IPS-18c (cell line): ENCODE measurements around the gene SPATC1L.
"Not testable (repeated sequence)": the region's sequence is repeated elsewhere in the genome, so short reads cannot be mapped to it uniquely, and the experiment has no call there.

Experiments
- H3K4me3 ChIP-seq: 2 replicates; pipeline ENCODE4 v1.7.0; 2013; ENCODE audit warnings: low read depth, mild to moderate bottlenecking, low read length, moderate library complexity; ENCODE audit not compliant: insufficient read depth
- H3K9me3 ChIP-seq: one replicate; pipeline ENCODE4 v1.6.1; 2013; ENCODE audit warnings: mild to moderate bottlenecking, low read length, moderate library complexity; ENCODE audit not compliant: control insufficient read depth, insufficient read depth

The SPATC1L gene

GRCh38 chr21:46176443-46177129, 7.7 kb downstream of the SPATC1L start:
- not testable (repeated sequence) for H3K9me3 ChIP-seq

GRCh38 chr21:46173573-46173972, 10.7 kb downstream of the SPATC1L start:
- H3K9me3 ChIP-seq, result no peaks in the 10 kb centered on the region
- no peak overlapping the region for H3K4me3 ChIP-seq

More at GRCh38 chr21:46176443-46177129, 7.7 kb downstream of the SPATC1L start:
- H3K4me3 ChIP-seq, result not testable (repeated sequence)

DNA sequence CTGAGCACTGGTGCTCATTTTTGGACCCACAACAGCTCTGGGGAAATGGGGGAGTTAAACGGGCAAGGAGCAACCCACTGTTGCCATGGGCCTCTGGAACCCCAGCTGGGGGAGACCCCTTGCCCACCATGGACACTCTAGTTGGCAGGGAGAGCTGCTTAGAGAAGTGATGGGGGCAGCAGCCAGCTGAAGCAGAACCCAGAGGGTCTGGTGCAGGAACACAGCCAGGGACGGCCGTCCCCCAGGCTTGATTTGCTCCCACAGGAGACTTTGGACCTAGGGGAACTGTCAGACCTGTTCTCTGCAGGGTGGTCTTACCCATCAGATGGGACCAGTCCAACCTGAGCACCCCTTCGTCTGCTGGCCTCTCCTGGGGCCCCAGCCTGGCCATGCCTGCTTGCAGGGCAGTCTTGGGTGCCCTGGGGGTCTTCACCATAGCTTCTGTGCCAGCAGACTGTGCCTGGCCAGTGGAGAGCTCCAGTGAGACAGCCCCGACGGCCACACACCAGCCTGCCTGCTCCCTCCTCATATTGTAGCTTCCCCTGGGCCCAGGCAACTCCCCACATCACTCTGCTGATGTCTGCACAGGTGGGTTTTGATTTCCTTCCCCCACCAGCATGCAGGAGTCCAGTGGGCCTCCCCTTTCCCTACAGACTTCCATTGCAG, 11.3 kb downstream of the SPATC1L start:
- Histone ChIP-seq H3K4me3 (no peak overlapping the region), H3K9me3 (no peaks in the 10 kb centered on the region)

DNA sequence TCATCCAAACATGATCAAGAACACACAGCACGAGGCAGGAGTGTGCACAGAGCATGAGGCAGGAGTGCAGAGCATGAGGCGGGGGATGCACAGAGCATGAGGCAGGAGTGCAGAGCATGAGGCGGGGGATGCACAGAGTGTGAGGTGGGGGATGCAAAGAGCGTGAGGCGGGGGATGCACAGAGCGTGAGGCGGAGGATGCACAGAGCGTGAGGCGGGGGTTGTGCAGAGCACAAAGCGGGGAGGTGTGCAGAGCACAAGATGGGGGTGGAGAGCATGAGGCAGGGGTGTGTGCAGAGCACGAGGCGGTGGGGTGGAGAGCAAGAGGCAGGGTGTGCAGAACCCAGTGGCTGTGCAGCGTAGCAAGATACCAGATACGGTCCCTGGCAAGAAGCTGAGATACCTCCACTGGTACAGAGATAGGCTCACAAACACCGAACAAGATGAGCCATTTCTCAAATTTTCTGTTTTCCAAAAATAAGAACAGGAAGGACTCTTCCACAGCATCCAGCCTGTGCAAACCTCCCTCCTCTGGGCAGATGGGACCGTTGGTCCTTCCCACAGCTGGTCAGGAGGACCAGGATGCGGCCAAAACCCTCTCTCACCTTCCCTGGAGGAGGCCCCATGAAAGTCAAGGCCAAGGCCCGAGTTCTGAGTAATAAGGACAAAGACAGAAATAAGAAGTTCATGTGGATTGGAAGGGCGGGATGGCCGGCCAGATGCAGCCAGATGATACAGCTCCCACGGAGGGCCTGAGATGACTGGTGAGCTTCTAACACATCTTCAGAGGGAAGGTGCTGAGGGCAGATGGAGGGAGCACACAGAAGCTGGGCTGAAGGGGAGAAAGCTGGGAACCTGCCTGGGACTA, 12.0 kb downstream of the SPATC1L start:
- Histone ChIP-seq H3K9me3 (no peaks in the 10 kb centered on the region), H3K4me3 (no peak overlapping the region)

DNA sequence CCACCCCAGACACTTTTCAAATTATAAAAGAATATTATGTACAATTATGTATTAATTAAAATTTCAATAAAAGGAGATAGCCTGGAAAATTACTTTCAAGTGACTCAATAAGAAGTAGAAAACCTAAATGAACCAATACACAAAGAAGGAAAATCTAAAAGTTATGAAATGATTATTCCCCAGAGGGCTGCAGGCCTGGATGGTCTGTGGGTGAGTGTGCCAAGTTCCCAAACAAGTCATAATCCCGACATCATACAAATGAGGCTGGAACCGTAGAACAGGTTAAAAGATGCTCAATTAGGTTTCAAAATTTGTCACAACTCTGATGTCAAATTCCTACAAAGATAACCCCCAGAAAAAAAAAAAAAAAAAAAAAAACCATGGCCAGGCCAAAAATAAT, 12.7 kb downstream of the SPATC1L start:
- H3K4me3 ChIP-seq, result no peak overlapping the region
- no peaks in the 10 kb centered on the region for H3K9me3 ChIP-seq

DNA sequence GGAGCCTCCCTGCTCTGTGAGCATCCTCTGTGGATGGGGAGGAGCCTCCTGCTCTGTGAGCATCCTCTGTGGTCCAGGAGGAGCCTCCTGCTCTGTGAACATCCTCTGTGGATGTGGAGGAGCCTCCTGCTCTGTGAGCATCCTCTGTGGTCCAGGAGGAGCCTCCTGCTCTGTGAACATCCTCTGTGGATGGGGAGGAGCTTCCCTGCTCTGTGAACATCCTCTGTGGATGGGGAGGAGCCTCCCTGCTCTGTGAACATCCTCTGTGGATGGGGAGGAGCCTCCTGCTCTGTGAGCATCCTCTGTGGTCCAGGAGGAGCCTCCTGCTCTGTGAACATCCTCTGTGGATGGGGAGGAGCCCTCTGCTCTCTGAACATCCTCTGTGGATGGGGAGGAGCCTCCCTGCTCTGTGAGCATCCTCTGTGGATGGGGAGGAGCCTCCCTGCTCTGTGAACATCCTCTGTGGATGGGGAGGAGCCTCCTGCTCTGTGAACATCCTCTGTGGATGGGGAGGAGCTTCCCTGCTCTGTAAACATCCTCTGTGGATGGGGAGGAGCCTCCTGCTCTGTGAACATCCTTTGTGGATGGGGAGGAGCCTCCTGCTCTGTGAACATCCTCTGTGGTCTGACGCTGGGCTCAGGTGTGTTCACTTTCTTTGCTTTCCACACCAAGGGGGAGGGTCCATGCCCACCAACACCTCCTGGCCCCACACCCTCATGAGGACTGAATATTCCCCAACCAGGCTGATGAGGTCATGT, 13.6 kb downstream of the SPATC1L start:
- not testable (repeated sequence) for H3K4me3 ChIP-seq, H3K9me3 ChIP-seq

GRCh38 chr21:46168659-46169386, 15.4 kb downstream of the SPATC1L start:
- H3K9me3 ChIP-seq, result no peaks in the 10 kb centered on the region
- H3K4me3 ChIP-seq, result no peak overlapping the region

DNA sequence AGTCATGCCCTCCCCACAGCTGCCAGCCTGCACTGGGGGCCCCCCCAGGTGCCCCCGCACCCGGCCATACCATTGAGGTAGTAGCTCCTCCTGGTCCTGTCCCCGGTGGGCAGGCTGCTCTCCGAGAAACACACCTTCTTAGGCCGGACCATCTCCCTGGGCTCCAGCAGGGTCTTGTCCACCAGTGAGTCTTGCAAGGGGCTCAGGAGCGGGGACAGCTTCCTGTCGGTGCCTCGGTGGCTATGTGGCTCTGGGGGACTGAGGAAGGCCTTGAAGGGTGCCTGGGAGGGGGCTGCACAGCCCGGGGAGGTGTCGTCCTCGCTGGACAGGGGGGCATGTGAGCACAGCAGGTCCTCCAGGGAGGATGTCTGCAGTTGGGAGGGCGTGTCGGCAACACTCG, 16.0 kb downstream of the SPATC1L start:
- Histone ChIP-seq H3K9me3 (no peaks in the 10 kb centered on the region), H3K4me3 (no peak overlapping the region)

GRCh38 chr21:46165098-46165497, 19.2 kb downstream of the SPATC1L start:
- H3K9me3 ChIP-seq, result peaks cover 7% of the 10 kb centered on the region
- no peak overlapping the region for H3K4me3 ChIP-seq

DNA sequence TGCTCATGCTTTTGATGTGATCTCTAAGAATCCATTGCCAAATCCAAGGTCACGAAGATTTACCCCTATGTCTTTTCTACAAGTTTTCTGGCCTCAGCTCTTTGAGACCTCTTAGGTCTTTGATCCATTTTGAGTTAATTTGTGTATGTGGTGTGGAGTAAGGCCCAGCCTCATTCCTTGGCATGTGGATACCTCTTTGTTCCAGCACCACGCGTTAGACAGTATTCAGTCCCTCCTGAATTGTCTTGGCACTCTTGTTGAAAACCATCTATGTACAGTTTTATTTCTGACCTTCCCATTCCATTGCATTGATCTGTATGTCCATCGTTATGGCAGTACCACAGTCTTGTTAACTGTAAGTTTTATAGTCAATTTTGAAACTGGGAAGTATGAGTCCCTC, 20.9 kb downstream of the SPATC1L start:
- Histone ChIP-seq H3K4me3 (no peak overlapping the region), H3K9me3 (peaks cover 7% of the 10 kb centered on the region)

- Histone ChIP-seq H3K9me3 (peaks cover 7% of the 10 kb centered on the region), H3K4me3 (no peak overlapping the region)
Observed at GRCh38 chr21:46161633-46162592, 22.3 kb downstream of the SPATC1L start.

DNA sequence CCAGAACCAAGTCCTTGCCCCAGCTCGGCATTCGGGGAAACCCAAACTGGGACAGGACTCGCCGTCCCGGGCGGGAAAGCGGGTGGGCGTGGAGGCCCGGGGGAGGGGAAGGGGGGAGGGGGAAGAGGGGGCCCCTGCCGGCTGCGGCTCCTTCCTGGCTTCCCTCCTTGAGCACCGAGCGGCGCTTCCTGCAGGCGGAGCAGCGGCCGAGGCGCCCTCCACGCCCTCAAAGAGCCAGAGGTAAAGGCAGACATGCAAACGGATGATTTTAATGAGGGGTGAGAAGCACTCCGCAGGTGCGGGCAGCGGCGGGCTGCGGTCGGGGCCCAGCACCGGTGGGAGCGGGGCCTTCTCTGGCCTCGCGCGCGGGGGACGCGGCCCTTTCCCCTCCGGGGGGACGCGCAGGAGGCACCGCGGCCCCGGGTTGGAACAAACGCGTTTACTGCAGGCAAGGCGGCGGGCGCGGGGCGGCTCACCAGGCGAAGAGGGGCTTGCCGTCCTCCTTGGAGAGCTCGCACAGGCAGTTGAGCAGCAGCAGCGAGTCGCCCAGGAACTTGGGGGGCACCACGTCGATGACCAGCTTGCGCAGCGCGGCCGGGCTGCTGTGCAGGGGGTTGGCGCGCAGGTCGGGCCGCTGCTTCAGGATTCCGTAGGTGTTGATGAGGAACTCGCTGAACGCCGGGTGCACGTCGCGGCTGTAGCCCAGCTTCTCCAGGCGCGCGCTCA, 23.2 kb downstream of the SPATC1L start:
- no peak overlapping the region; the same call in 1 of the 2 replicates for H3K4me3 ChIP-seq
- H3K9me3 ChIP-seq, result peaks cover 7% of the 10 kb centered on the region

DNA sequence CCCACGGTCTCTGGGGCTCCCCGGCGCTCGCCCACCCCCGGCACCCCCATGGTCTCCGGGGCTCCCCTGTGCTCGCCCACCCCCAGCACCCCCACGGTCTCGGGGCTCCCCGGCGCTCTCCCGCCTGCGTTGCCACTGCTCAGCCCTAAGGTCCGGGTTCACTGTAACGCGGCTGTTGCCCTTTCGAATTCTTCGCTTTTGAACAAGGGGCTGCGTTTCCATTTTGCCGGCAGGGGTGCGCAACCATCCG, 23.7 kb downstream of the SPATC1L start:
- peaks cover 7% of the 10 kb centered on the region for H3K9me3 ChIP-seq
- no peak overlapping the region for H3K4me3 ChIP-seq

DNA sequence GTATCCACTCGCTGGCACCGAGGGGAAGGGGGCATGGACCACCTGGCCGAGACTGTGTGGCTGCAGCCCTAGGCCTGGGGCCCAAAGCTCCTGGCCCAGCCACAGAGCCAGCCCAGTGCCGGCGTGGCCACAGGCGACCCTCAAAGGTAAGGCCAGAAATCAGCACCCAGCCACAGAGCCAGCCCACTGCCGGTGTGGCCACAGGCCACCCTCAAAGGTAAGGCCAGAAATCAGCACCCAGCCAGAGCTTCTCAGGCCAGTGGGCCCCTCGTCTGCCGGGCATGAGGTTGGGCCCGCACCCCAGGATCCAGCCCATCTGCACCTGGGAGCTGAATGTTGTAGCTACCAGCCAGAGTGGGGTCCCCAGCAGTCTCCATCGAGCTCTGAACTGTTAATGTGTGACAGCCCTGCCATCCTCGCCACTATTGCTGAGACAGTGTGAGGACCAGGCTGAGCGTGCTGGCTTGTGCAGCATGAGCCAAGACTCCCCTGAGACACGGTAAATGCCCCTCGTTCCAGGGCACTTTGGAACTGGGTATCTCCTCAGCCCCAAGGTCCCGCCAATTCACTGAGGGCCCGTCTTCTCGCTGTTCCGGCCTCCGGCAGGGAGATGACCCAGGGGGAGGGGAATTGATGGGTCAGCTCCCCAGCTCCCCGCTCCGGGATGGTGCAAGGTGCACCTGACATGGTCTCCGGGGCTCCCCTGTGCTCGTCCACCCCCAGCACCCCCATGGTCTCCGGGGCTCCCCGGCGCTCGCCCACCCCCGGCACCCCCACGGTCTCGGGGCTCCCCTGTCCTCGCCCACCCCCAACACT, 24.2 kb downstream of the SPATC1L start:
- Histone ChIP-seq H3K9me3 (peaks cover 7% of the 10 kb centered on the region), H3K4me3 (no peak overlapping the region)

- Histone ChIP-seq H3K4me3 (no peak overlapping the region), H3K9me3 (peaks cover 7% of the 10 kb centered on the region)
Observed at GRCh38 chr21:46159390-46159789, 24.9 kb downstream of the SPATC1L start.
